GM18526 (cell line): Measurements from ENCODE around the gene FCMR.

Experiments used
- POLR2A ChIP-seq: IDR thresholded peaks from 3 replicates; pipeline ENCODE4 v1.6.1; 2011; ENCODE audit not compliant: insufficient read length; ENCODE audit errors: extremely low read depth

FCMR gene

DNA sequence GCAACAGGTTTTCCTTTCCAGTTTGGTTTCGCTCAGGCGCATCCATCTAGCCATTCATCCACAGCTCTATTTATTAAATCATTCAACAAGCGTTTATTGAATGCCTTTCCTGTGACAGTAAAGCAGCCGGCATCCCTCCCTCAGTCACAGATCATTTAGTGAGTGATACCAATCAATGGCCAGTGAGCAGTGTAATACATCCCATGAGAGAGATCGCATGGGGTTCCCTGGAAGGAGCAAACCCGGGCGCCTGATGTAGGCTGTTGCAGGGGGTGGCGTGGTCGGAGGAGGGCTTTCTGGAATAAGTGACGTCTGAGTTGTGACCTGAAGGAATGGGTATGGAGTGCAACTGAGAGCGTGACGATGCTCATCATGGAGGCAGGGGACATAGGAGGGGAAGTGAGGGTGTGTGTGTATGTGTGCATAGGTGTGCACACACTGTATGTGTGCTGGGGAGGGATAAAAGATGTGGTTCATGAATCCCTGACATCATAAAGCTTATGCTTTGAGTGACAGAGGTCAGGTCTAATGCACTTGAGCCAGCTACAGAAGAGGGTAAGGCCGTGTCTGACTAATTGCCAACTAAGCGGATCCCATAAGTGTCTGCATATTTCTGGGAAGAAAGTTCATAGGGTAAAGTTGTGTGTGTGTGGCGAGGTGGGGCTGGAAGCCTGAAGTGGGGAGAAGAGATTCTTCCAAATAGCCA lies 6.6 kb downstream of the FCMR start:
- TF ChIP-seq POLR2A: no peak

DNA sequence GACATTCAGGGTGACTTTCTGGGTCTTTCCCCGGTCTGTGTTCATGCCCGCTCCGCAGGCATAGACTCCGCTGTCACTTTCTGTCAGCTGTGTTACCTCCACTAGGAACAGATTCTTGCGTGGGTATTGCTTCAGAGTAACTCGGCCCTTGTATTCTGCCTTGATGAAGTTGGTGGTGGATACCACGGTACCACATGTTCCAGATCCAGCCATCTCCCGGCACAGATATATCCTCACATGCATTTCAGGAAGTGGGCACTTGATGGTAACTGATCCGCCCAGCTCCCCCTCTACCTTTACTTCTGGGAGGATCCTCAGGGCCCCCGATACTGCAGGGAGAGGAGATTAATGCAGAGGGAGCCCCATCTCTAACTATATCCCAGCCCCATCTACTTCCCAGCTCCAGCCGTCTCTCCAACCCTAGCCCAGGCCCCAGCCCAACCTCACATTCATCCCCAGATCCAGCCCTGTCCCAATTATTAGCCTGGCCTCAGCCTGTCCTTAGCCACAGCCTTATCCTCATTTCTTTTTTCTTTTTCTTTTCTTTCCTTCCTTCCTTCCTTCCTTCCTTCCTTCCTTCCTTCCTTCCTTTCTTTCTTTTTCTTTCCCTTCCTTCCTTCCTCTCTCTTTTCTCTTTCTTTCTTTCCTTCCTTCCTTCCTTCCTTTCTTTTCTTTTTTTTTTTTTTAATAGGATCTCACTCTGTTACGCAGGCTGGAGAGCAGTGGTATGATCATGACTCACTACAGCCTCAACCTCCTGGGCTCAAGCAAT lies 7.8 kb downstream of the FCMR start:
- TF ChIP-seq POLR2A: no peak

DNA sequence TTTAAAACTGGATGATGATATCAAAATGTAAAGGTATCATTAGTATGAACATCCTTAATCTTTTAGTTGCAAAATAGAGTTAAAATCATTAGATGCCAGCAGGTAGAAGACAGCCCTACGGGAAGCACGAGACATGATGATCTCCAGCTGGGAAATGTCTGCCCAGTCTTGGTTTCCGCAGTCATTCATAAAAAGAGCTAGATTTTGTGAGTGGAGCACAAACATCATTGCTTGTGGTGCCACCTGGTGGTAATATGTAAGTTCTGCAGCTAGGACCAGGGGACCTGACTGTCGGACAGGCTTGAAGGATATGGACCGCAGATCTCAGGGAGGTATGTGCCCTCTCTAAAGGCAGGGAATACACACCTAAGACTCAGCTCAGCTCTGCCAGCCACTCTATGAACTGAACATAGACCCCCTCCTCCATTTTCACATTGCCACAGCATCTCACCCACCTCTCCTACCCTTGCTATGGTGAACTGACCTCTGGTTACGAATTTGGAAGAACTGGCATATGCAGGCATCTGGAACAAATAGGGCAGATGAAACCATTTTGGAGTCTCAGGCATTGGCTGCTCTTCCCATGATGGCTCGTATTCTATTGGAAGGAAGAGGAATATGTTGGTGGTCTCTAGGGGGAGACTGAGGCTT lies 9.2 kb downstream of the FCMR start:
- TF ChIP-seq POLR2A: no peak

DNA sequence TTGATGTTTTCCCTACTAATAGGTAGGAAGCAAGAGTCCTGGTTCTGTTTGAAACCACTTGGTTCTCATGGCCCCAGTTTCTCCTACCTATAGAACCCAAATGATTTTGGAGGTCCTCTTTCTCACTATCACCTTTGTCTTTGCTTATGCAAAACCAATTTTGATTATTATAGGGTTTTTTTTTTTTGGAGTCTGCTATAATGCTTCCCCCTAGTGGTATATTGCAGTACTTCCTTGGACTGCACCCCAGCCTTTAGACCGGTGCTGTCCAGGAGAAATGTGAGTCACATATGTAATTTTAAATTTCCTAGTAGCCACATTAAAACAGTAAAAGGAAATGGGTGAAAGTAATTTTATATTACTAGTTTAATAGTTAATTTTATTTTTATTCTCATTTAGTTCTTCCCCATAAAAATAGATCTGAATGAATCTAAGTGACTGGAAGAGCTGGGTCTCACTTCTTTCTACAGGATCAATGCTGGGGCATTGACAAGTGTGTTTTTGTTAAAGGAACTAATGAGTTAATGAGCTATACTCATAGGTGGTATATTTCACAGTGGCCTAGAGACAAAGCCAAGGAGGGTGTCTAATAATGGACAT lies 10.6 kb downstream of the FCMR start:
- no peak for TF ChIP-seq POLR2A

DNA sequence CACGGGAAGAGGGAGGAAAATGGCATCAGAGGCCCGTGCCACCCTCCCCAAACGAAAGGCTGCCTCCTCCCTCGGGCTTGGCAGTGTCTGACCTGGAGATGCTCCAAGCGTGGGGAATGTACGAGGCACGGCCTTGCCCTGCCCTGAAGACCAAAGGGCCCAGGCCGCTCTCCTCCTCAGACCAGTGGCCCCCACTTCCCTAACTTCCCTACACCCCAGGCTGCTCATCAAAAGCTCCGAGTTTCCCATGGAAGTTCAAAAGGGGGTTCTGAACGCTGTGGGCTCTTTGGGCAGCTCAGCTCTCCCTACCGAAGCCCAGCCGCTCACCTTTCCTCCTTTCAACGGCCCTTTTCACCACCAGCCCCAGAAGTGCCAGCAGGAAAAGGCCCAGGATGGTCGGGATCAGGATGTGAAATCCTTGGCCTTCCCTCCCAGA lies 11.8 kb downstream of the FCMR start:
- TF ChIP-seq POLR2A: no peak

DNA sequence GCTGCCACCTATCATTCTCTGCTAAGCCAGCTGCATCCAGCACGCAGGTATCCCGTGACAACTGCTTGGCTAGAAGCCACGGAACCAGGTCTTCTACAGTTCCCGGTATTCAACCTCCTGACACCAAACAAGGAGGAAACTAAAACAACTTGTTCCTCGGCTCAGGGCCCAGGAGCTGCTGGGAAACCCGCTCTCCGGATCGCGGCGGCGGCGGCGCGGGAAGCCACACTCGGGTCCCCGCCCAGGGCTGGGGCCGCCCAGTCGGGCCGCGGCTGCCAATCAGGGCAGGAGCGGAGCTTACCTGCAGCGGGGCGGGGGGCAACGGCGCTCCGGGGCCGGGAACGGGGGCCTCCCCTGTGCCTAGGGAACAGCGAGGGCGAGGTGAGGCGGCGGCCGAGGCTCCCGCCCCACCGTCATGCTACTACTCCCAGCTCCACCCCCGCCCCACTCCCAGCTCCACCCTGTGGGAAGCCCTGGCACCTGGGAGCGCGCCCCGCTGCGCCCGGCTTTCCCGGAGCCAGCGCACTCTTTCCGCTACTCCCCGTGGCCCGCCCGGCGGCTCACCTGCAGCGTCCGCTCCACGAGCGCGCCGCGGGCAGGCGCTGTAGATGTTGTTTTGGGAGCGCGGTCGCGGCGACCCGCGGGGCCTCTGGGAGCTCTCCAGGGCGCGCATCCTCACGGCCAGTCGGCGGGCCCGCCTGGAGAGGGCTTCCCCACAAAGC lies 12.4 kb downstream of the FCMR start:
- TF ChIP-seq POLR2A: no peak

DNA sequence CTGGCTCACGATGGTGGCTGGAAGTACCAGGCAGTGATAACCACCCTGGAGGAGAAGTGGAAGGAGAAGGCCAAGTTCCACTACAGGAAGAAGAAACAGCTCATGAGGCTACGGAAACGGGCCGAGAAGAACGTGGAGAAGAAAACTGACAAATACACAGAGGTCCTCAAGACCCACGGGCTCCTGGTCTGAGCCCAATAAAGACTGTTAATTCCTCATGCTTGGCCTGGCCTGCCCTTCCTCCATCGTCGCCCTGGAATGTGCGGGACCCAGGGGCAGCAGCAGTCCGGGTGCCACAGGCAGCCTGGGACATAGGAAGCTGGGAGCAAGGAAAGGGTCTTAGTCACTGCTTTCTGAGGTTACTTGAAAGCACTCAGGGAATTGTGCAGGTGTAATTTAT lies 13.7 kb downstream of the FCMR start:
- no peak for TF ChIP-seq POLR2A

DNA sequence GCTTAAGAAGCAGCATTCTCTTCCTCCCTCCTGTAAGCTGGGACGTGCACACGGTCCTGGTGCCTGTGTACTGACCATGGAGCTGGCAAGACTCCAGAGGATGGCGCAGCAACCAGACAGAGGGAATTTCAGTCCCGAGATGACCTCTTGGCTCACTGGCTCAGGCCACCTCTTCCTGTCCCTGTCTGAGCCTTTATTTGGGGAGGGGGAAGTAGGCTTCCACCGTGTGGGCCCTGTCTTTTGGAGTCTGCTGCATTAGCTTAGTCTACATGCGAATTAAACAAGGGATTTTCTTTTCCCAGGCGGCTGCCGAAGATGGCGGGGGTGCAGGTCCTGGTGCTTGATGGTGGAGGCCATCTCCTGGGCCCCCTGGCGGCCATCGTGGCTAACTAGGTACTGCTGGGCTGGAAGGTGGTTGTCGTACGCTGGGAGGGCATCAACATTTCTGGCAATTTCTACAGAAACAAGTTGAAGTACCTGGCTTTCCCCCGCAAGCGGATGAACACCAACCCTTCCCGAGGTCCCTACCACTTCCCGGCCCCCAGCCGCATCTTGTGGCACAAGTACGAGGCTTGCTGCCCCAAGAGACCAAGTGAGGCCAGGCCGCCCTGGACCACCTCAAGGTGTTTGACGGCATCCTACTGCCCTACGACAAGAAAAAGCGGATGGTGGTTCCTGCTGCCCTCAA lies 14.3 kb downstream of the FCMR start:
- TF ChIP-seq POLR2A: no peak

DNA sequence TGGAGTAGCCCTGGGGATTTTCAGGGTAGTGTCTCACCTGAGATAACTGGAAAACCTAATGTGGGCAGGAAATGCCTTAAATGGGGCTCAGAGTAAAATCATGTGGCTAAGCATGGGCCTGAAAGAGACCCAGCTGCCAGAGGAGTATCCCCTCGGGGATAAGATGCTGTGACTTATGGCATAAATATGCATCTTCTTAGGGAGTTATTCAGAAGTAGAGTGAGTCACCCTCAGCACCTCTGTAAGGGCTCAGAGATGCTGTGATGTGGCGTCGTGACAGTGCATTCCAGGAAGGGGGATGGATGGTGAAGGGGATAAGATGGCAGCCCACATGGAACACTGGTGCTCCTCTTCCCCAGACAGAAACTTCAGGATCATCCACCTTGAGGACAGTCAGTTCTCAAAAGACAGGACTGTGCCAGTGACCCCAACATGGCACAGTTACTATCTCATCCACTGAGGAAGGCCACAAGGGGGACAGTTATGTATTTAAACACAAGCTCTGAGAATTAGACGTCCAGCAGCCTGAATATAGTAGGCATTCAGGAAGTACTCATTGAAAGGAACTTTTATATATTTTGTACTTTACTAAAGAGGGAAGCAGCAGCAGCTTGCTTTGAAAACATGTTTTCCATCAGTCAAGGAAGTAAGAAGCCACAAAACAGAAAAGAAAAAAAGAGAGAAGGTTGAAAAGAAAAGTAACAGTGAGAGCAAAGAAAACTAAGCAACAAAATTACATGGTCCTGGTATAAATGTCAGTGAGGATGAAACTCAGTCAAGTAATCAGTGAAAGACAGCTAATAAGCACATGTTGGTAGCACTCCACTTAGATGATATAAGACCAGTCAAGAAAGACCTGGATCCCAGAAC lies 16.2 kb downstream of the FCMR start:
- TF ChIP-seq POLR2A: no peak

DNA sequence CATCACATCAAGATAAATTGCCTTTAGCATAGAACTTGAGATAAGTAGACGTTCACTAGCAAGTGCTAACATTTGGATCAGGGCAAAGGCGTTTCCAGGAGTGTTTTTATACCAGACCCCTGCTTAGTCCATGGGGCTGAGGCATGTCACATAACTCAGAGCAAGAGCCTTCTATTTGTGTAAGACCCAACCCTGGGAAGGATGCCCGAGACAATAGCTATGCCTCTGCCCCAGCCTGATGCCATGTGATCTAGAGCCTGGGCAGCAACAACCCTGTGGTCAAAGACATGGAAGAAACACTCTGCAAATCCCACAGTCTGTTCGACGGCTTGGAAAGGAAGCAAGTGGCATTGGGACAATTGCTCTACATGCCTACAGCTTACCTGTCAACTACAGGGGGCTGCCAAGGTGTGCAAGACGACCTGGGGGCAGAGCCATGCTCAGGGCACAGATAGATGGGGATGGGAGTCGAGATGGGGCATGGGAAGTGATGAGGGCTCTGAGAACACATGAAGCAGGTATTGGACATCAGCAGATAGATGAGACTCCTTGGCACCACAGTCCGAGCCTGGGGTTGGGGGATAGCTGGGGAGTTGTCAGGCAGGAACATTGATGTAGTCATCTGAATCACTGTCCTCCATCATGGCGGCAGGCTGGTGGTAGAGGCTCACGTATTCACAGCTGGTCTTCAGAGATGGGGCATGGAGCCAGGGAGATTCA lies 17.2 kb downstream of the FCMR start:
- no peak for TF ChIP-seq POLR2A

DNA sequence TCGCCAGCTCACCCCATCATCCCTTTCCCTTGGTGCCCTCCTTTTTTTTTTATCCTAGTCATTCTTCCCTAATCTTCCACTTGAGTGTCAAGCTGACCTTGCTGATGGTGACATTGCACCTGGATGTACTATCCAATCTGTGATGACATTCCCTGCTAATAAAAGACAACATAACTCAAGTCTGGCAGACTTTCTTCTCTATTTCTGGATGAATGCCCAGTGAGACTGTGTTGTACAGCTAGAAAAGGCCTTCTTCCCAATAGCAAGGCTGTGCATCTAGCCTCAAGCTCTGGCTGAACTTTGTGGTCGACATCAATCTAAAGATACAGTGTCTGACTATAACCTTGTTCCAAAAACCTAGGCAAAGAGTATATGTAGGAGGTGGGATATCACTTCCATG lies 18.1 kb downstream of the FCMR start:
- TF ChIP-seq POLR2A: no peak

DNA sequence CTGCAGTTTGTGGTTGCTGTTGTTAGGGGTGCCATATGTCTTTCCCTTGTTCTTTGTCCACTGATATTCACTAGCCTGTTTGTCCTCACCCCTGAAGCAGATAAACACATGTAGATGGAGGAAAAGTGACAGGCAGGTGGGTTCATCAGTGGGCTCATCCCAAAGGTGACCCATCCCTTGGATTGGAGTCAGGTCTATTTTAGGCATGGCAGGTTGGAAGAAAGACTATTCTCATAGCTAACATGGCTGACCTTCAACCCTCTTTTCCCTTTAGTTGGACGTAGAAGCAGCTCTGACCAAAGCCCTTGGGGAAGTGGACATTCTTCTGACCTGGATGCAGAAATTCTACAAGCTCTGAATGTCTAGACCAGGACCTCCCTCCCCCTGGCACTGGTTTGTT lies 19.0 kb downstream of the FCMR start:
- TF ChIP-seq POLR2A: no peak

DNA sequence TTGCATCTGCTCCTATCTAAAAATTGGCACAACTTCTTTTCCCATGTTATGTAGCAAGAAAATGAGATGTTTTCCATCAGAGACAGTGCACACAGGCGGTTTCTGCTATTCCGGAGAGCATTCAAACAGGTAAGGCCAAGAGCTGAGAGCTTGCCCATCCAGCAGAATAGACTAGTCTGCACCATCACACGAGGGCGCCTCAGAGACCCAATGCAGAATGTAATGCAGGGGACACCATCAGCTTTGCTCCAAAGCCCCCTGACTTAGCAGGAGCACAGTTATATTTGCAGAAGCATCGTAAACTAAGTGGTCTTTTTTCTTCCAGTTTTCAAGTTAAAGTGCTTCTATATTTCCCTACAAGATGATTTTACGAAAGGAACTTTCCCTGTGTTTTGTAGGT lies 19.8 kb downstream of the FCMR start:
- no peak for TF ChIP-seq POLR2A
